Activated T-cell treated with anti-CD3 and anti-CD28 coated beads for 1 hour (primary cell): ENCODE measurements around the gene ELK4.
A peak's percentile ranks its signal among the peaks of the same experiment; 100 is the strongest.
"Not testable (repeated sequence)": the region's sequence is repeated elsewhere in the genome, so short reads cannot be mapped to it uniquely, and the experiment has no call there.

Experiments
- DNase-seq: peaks from one replicate; pipeline ENCODE4 v3.0.0-alpha.2; 2020; ENCODE audit warnings: low read depth

ELK4 gene

DNA sequence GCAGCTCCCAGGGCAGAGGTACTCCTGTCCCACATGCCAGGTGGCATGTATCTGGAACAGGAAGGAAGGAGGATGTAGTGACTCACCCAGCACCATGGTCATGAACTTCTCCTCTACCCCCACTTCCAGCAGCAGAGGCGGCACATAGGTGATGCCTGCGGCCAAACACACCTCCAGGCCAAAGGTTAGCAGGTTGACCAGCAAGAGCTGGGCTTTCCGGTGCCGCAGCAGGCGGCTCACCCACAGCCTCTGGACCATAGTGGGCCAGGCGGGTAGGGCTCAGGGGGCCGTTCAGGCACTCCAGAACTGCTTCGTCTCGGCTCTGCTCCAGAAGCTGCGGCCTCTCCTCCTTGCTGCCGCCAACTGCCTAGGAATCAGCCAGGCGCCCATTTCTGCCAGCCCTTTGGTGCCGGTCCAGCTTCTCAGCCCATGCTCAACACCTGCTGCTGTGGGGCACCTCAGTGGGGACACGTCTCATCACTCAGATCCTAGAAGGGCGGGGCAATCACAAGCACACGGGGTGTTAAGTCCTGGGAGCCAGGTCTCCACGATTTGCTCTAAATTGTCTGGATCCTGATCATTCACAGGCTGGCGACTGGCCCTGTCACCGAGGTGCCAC lies 32.7 kb upstream of the ELK4 start:
- DNase-seq, result no peak

DNA sequence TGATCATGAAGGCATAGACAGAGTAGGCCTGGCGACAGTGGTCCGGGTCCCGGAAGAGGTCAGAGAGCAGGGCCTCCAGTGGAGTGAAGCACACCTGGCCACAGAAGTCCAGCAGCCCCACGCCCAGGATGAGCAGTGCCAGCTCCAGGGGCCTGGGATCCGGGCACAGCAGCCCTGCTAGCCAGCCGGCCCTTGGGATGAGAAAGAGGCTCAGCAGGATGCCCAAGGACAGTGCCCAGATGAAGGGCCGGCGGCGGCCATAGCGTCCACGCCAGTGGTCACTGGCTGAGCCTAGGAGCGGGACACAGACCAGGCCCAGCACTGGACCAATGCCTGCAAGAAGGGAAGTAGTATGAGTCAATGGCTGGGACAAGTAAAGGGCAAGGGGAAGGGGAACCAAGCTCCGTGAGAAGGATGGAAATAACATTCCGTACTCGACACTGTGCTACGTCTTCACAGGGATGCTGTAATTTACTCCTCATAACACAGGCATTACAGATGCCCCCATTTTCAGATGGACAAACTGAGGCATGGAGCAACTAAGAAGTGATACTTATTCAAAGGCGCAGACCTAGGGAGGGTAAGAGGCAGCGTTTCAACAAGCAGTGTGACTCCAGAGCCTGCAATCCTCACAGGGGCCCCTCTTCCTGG lies 31.6 kb upstream of the ELK4 start:
- no peak for DNase-seq

DNA sequence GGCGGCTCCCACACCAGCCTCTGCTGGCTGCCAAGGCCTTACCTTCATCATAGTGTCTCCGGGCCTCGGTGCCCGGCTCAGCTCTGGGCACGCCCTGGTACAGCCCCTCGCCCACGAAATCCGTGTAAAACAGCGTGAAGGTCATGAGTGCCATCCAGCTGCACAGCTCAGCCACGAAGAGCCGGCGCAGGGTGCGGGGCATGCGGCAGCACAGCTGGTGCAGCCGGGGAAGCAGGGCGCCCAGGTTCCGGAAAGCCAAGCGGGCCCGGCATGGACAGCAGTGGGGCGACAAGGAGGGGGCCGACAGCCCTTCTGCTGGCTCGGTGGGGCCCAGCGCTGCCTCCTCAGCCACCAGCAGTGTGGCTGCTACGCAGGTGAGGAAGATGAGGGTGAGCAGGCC lies 31.0 kb upstream of the ELK4 start:
- DNase-seq, result no peak

DNA sequence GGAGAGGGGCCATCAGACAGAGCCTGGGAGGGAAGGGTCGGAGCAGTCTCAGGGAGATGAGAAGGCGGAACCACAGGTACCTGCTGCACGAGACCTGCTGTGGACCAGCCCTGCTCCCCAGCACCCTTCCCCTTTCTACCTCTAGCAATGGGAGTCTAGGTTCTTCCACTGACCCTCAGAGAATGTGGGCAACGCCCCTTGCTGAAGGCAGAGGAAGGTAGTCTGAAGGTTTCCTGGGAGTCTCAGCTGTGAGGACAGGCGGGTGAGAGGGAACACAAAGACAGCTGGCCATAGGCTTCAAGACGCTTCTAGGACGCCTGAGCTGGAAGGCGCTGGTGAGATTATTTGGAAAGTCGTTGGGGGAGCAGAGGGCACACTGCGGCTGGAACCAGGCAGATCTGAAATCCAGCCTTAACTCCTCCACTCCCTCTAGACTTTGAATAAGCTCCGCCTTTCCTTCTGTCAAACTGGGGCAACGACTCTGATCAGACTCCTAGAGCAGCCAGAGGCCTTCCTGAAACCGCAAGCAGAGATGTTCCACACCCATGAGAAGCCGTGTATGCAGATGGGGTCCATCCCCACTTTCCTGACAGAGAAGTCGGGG lies 30.4 kb upstream of the ELK4 start:
- DNase-seq, result no peak

DNA sequence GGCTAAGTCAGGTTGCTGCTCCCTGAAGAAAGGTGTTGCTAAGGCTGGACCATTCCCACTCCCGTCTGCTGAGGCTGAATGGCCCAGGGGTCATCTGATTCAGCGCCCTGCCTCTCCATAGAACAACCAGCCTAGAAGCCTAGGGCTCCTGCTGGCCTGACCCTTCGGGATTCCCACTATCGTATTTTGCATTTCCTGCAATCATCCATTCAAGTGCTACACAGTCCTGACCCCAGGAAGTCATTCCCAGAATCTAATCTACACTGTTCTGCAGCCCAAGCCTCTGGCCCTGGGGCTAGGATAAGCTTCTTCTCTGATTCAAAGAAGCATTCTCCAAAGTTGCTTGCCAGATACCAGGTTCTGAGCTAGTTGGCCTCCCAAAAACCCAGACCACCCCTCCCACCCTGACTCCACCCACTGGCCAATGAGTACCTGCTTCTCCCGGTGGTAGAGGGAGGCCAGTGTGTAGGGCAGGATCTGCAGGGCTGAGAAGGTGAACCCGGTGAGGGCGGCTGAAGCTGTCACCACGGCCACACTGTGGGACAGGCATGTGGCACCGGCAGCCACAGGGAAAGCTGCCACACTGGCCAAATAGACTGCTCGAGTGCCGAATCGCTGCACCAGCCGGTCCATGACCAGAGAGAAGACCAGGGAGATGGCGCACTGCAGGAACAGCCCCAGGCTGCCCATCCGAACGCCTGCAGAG lies 29.8 kb upstream of the ELK4 start:
- DNase-seq, result no peak

DNA sequence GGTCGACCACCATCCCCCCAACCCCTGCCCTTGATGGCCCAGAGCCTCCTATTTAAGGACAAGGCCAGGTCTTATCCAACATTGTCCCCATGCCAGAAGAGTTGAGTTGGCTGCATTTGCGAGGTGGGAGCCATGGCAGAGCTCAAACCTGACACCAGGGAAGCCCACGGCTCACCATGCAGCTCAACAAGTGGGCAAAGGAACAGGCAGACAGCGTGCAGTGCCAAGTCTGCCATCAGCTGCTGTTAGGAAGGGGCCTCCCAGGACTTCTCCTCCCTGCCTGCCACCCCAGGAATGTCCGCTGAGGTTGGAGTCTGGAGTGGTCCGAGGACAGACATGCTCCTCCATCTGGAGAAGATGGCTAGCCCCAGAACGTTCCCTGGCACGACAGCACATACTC lies 28.6 kb upstream of the ELK4 start:
- DNase-seq, result no peak

DNA sequence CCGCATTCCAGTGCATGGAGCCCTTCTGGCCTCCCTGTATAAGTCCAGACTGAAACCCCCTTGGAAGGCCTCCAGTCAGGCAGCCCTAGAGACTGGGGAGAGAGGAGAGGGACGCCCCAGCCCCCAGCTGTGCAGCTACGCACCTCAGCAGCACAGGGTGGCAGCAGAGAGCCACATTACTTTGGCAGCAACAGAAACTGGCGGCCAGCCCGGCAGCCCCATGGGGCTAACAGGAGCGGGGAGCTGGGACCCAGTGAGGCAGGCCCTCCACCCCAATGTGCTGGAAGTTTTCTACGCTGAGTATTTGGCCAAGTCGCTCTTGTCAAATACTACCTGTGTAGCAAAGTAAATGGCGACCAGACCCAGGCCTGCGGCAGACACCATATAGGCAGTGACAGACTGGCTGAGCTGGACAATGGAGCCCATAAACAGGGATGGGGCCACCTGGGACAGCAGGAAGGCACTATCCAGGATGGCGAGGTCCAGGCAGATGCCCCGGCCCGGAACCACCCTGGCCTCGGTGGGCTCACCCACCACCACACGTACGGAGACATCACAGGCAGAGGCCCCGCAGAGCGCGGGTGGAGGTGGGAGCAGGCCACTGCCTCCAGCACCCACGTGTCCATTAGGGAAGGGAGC lies 27.3 kb upstream of the ELK4 start:
- DNase-seq, result peak; percentile 67

DNA sequence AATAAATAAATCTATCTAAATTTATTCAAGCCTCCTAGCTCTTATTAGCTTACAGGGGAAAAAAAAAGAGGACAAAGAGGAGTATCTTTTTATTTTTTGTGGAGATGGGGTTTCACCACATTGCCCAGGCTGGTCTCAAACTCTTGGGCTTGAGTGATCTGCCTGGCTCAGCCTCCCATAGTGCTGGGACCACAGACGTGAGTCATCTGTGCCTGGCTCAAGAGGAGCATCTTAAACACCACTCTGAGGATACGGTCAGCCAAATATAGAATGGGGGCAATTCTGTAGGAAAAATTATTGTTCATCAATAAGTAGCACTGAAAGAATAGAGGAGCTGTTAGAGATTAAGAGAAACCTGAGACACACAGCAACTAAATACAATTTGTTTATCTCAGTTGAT lies 24.4 kb upstream of the ELK4 start:
- DNase-seq, result no peak

DNA sequence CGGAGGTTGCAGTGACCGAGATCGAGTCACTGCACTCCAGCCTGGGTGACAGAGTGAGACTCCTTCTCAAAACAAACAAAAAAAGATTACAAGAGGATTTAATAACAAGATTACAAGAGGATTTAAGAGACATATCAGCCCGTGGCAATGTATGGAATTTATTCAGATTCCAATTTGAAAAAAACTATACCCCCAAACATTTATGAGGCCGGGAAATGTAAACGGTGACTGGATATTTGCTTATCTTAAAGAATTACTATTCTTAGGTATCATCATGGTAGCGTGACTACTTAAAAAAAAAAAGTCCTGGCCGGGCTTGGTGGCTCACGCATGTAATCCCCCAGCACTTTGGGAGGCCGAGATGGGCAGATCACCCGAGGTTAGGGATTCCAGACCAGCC lies 21.2 kb upstream of the ELK4 start:
- no peak for DNase-seq

DNA sequence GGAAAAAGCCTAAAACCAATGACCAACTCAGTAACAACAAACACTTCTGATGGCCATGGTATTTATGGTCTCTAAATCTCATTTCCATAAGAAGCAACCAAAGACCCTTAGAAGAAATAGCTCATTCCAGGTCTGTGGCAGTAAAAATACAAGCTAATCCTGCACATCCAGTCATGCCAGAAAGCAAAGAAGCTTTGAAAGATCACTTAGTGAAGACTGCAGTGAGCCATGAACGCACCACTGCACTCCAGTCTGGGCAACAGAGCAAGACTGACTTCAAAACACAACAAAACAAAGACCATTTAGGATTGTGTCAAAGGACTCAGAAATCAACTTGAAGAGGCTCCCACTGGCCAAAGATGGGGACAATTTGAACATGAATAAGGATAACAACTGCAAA lies 18.4 kb upstream of the ELK4 start:
- DNase-seq, result no peak

DNA sequence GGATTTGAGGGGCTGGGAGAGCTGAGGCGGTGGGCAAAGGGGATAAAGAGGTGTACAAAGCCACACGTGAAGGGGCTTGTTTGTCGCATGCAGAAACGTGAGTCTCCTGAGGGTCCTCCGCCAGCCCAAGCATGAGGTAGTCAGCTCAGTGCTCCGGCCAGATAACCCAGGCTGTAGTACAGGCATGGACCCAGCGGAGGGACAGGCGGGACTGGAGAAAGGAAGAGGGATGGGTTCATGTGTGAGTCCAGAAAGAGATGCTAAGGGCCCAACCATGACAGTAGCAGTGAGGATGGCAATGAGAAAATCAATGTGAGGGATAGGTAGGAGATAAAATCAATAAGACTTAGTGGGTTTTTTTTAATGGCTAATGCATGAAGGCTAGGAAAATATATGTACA lies 13.7 kb upstream of the ELK4 start:
- DNase-seq, result no peak

DNA sequence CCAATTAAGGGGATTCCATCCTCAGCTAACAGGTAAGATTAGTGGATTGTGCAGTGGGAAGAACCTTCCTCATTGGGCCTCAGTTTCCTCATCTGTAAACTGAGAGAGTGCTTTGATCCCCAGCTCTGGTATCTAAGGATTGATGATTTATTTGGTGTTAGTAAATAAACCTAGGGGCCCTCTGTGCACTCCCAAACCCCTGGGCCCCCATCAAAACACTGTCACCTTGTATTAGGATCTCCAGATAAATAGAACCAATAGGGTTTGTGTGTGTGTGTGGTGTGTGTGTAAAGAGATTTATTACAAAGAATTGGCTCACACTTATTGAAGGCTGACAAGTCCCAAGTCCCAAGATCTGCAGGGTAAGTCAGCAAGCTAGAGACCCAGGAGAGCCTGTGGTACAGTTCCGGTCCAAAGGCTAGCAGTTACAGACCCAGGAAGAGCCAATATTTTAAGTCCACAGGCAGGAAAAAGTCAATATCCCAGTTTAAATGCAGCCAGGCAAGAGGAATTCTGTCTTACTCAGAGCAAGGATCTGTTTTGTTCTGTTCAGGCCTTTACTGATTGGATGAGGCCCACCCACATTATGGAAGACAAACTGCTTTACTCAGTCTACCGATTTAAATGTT lies 11.0 kb upstream of the ELK4 start:
- no peak for DNase-seq

DNA sequence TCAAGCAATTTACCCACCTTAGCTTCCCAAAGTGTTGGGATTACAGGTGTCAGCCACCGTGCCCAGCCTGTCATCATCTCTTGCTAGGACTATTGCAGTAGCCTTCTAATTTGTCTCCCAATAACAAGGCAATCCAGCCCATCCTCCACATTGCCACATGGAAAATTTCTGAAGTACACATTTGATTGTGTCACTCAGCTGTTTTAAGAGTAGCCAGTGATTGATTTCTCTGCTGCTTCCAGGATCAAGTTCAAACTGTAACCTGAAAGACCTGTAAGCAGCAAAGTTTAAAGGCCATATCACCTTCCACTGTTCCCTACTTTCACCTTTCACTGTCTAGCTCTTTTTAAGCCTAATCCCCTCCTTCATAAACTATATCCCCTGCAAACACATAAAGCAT lies 7.8 kb upstream of the ELK4 start:
- DNase-seq, result no peak

DNA sequence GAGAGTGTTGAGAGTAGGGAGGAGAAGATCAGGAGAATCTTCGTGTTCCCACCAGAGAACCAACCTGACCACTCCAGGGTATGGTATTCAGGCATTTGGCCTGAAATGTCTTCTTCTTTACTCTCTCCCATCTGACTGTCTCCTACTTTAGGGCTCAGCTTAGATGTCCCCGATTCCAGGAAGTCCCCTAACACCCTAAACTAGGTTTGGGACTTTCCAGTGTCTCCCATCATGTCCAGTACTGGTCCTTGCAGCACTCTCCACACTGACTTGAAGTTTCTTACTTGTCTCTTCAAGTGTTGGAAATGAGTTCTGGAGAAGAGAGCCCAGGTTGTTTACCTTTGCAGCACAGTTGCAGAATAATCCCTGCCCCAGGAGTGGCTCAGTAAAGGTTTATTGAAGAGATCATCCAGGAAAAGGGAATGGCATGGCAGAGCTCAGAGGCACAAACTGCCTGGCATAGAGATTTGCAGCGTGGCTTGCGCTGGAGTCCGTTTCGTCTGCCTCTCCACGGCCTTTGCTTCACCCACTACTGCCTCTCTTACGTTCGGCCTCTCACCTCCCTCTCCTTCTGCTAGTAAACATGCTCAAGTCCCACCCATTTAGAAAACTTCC lies 6.2 kb upstream of the ELK4 start:
- DNase-seq, result no peak

DNA sequence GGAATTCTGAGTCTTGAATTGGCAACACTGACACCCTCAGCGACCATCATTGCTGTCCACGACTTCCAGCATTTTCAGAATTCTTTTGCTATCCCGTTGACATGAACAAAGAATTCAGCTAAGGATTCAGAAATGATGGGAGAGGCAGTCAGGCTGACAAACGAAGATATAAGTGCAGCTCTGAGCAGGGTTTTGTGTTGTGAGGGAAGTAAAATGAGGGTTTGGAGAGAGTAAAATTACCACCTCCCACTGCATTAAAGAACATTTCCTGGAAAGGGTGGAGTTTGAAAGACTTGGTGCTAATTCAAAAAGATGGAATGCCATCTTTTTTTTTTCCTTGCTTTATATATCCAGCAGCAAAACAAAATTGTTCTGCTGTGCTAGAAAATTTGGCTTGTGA lies 4.9 kb upstream of the ELK4 start:
- DNase-seq, result no peak

DNA sequence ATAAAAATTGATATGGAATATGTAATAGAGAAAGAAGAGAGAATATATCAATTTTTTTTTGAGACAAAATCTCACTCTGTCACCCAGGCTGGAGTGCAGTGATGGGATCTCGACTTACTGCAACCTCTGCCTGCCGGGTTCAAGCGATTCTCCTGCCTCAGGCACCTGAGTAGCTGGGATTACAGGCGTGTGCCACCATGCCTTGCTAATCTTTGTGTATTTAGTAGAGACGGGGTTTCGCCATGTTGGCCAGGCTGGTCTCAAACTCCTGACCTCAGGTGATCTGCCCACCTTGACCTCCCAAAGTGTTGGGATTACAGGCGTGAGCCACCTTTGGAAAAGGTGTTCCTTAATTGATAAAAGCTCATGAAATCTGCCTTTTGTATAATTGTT lies 4.3 kb upstream of the ELK4 start:
- not testable (repeated sequence) for DNase-seq

DNA sequence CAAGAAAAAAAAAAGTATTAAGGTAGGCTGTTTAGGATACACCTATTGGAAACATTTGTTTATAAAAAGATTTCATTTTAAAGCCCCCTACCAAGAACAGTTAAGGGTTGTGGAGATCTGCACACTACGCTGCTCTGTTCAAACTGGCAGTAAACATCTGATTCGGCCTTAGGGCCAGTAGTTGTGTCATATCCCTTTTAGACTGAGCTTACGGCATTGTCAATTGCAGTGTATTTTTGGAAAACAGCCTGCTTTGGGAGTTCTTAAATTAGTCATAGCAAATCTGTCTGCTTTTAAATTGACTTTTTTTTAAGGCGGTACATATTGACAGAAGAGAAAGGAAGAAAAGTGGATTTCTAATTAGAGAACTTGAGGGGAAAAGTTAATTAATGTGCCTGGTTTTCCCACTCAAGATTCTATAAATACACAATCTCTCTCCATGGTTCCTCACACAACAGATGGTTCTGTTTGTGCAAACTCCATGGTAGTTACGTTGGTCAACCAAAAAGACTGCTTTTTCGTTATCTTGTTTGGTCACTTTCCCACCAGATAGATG lies 1.7 kb upstream of the ELK4 start:
- no peak for DNase-seq

DNA sequence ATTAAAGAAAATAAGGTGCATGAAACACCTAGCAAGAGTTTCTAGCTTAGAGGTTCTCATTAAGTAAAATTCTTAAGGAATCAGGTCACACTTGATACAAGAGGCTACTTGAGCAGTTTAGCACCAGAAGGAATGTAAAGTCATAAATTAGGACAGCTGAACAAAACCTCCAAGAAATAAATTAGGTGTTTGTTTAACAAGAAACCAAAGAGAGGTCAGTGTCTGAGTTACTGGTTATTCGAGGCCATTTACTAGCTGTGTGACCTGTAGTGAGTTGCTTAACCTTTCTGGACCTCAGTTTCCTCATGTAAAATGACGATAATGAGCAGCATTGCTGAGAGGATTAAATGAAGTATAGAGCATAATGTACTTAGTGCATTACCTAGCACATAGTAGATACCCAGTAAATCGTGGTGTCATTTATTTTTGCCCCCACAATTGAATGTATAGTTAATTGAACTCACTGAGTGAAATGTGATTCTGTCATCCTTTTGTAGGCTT lies 908 bp upstream of the ELK4 start:
- DNase-seq, result no peak

DNA sequence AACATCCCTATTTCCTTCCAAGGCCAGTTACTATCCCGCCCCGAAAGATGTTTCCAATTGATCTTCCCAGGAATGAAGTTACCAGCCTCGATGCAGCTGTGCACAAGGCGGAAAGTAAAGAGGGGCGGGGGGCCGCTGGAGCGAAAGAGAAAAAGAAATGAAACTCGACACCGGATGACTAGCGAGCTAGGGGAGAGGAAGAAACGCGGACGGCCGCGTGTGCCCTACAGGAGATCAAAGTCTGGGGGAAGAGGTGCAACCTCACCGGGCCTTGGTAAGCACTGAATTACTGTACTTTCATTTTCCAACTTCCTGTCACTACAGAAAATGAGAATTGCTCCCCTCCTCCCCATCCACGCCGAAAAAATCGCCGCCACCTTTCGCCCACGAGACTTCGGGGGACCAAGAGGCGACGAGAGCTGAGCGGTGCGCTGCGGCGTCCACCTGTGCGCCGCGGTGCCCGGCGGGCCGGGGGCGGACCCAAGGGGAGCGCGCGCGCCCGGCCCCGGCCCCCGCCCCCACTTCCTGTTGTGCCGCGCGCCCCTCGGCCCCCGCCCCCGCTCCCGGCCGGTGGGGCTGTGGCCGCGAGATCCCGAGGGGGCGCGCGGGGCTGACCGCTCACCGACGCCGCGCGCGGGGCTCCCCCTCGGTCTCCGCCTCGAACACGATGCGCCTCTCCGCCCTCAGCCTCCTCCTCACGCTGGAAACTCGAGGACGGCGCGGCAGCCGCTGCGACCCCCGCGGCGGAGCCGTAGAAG lies 622 bp downstream of the ELK4 start:
- peak; percentile 62 for DNase-seq

DNA sequence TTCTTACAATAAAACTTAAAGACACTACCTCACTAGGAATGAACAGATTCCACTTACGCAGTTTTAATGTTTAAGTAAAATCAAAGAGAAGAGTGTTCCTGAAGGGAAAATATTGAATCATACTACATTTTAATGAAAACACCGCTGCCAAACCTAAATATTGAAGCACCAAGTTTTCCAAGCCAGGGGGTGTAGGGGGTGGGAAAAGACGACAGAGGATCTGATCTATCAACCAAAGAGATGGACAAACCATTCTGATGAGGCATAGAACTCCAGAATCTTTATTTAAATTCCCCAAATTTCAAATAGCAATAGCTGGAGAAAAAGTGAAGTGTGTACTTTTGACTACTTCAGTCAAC lies 1.2 kb downstream of the ELK4 start:
- DNase-seq, result no peak

DNA sequence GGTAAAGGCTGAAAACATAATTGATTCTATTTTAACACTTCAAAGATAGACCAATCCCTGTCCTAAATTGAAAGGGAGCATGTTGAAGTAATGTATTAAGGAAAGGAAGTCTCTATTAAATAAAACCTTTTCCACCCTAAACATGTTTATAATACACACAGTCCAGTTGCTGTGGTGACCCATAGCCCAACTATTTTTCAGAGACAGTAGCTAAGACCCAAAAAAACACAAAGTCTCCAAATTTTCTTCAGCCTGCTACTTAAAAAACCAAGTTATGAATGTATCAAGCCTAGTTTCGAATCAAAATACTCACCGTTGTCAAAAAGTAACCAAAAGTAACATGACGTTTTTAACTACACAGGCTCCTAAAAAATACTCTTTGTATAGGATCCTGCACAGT lies 1.6 kb downstream of the ELK4 start:
- no peak for DNase-seq
